Caco-2 (cell line): ENCODE data around the gene CACNA1C. TPM values are rescaled to one million over a fixed set of nuclear protein-coding genes. Genes with fewer than 3 reads are reported as not detected.
A peak's percentile ranks its signal among the peaks of the same experiment; 100 is the strongest.

Experiments used
- BruUV-seq: library from RNA; stranded (reverse); fragments of 400-500 nt; replicated peaks from 2 replicates; lab custom pipeline; 2021; lab: Mats Ljungman, UMichigan
- CTCF ChIA-PET: fragments of 300-600 bp; sonication (Branson Sonifier 250); formaldehyde crosslinking; loops from one replicate; lab custom pipeline; 2022; ENCODE audit warnings: antibody characterized with exemption; lab: Charles Lee
- POLR2A ChIA-PET: fragments of 300-600 bp; sonication (Branson Sonifier 250); formaldehyde crosslinking; loops from one replicate; lab custom pipeline; 2022; ENCODE audit warnings: antibody characterized with exemption; lab: Charles Lee
- DNase-seq, 2 experiments: peaks; one replicate each; pipeline versions ENCODE4 v3.0.0 to v3.0.0-alpha.2; 2020 to 2022
- H3K27me3 ChIP-seq: replicated peaks from 2 replicates; pipeline ENCODE4 v1.6.0; 2011; ENCODE audit warnings: low read length; ENCODE audit not compliant: control insufficient read depth, insufficient read depth
- H3K36me3 ChIP-seq: 2 replicates; pipeline ENCODE4 v1.5.1; 2011; ENCODE audit warnings: low read length; ENCODE audit not compliant: control insufficient read depth, insufficient read depth
- H3K4me1 ChIP-seq: fragments of 250-450 bp; sonication (Bioruptor Pico); 2 replicates; pipeline ENCODE4 v1.5.1; 2020; ENCODE audit warnings: mild to moderate bottlenecking
- H3K4me3 ChIP-seq: 2 replicates; pipeline ENCODE4 v1.5.1; 2011; ENCODE audit warnings: low read depth, mild to moderate bottlenecking, control low read depth, low read length
- H3K9me3 ChIP-seq: fragments of 250-450 bp; sonication (Bioruptor Pico); 2 replicates; pipeline ENCODE4 v1.5.1; 2020; ENCODE audit warnings: mild to moderate bottlenecking, moderate library complexity
- H3K27ac Mint-ChIP-seq: one replicate; pipeline ENCODE4 v1.8.0; 2022; ENCODE audit warnings: mixed read lengths; ENCODE audit not compliant: unreplicated experiment
- H3K27me3 Mint-ChIP-seq: one replicate; pipeline ENCODE4 v1.8.0; 2022; ENCODE audit warnings: mixed read lengths; ENCODE audit not compliant: insufficient read depth, unreplicated experiment
- H3K36me3 Mint-ChIP-seq: one replicate; pipeline ENCODE4 v1.8.0; 2022; ENCODE audit warnings: mild to moderate bottlenecking, mixed read lengths; ENCODE audit not compliant: insufficient read depth, unreplicated experiment
- H3K4me1 Mint-ChIP-seq: one replicate; pipeline ENCODE4 v1.8.0; 2022; ENCODE audit warnings: low read depth, mixed read lengths; ENCODE audit not compliant: unreplicated experiment
- H3K4me3 Mint-ChIP-seq: one replicate; pipeline ENCODE4 v1.8.0; 2022; ENCODE audit warnings: mild to moderate bottlenecking, moderate library complexity, mixed read lengths; ENCODE audit not compliant: unreplicated experiment
- H3K9me3 Mint-ChIP-seq: one replicate; pipeline ENCODE4 v1.8.0; 2022; ENCODE audit warnings: mixed read lengths; ENCODE audit not compliant: unreplicated experiment
- intact Hi-C: fragments of 100-400 bp; cut with micrococcal nuclease; formaldehyde crosslinking; loops from one replicate; pipeline ENCODE4 v1.10.0; 2022; ENCODE audit not compliant: unreplicated experiment
- total RNA-seq: library from RNA; stranded (reverse); gene quantifications from 2 replicates; pipeline ENCODE4 v1.2.3, GENCODE V29; 2022
- TF ChIP-seq, protein P1 (sequence below), 2 experiments: fragments of 200-600 bp in 1 of 2; IDR thresholded peaks; 1 replicate in 1 of 2; 2 replicates in 1 of 2; pipeline versions ENCODE4 v1.5.1 to v1.8.0; 2011 to 2022; ENCODE audit warnings: antibody characterized with exemption in 1 of 2, control low read depth in 1 of 2, inconsistent platforms in 1 of 2, low read depth in 1 of 2, low read length in 1 of 2, mild to moderate bottlenecking in 1 of 2, moderate library complexity in 1 of 2; ENCODE audit not compliant: insufficient read depth in 1 of 2, severe bottlenecking in 1 of 2, unreplicated experiment in 1 of 2

Gene CACNA1C
- total RNA-seq, 1 experiment from 2014 or later: not detected

DNA sequence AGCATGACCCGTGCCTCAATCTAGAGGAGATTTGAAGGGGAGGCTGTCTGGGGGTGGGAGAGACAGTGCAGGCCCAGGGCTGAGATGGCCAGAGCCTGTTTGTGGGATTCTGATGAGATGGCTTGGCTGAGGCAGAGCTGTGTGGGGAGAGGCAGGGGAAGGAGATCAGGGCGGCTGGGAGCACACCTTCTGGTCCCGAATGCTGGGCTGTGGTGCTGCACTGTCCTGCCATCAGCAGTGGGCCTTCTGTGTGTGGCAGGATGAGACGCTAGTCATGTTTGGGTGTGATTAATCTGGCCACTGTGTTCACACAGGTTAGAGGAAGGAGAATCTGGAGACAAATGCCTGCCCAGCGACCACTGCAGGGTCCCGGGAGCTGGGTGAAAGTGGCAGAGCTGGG is 300.9 kb downstream of the CACNA1C start:
- CTCF ChIA-PET: no interaction called here
- POLR2A ChIA-PET: no interaction called here
- no TSS peak for BruUV-seq
- DNase-seq: peak in 1 of 2 experiments; percentile 31
- H3K27me3 Mint-ChIP-seq: peaks cover 28% of the 10 kb centered on the region
- no peak overlapping the region for H3K27ac Mint-ChIP-seq
- H3K4me3 ChIP-seq: no peak overlapping the region
- TF ChIP-seq, protein P1, sequence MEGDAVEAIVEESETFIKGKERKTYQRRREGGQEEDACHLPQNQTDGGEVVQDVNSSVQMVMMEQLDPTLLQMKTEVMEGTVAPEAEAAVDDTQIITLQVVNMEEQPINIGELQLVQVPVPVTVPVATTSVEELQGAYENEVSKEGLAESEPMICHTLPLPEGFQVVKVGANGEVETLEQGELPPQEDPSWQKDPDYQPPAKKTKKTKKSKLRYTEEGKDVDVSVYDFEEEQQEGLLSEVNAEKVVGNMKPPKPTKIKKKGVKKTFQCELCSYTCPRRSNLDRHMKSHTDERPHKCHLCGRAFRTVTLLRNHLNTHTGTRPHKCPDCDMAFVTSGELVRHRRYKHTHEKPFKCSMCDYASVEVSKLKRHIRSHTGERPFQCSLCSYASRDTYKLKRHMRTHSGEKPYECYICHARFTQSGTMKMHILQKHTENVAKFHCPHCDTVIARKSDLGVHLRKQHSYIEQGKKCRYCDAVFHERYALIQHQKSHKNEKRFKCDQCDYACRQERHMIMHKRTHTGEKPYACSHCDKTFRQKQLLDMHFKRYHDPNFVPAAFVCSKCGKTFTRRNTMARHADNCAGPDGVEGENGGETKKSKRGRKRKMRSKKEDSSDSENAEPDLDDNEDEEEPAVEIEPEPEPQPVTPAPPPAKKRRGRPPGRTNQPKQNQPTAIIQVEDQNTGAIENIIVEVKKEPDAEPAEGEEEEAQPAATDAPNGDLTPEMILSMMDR (IDR thresholded peaks at IDR 0.05; ENCODE audit: insufficient read depth in 1 of 2, low read depth in 1 of 2, low read length in 1 of 2, severe bottlenecking in 1 of 2, unreplicated experiment in 1 of 2): no peak
- H3K4me3 Mint-ChIP-seq: no peak overlapping the region
- H3K9me3 Mint-ChIP-seq: no peaks in the 10 kb centered on the region
- H3K4me1 Mint-ChIP-seq: no peaks in the 10 kb centered on the region
- no peaks in the 10 kb centered on the region for H3K36me3 Mint-ChIP-seq
- intact Hi-C loops: no loop called here
- H3K9me3 ChIP-seq: no peaks in the 10 kb centered on the region
- no peaks in the 10 kb centered on the region for H3K4me1 ChIP-seq
- peaks cover 4% of the 10 kb centered on the region for H3K27me3 ChIP-seq
- no peaks in the 10 kb centered on the region for H3K36me3 ChIP-seq

- no peaks in the 10 kb centered on the region for H3K9me3 ChIP-seq
- H3K4me1 Mint-ChIP-seq: no peaks in the 10 kb centered on the region
- H3K4me3 Mint-ChIP-seq: no peak overlapping the region
- H3K9me3 Mint-ChIP-seq: no peaks in the 10 kb centered on the region
- POLR2A ChIA-PET: no interaction called here
- TF ChIP-seq, protein P1 (IDR thresholded peaks at IDR 0.05; ENCODE audit: insufficient read depth in 1 of 2, low read depth in 1 of 2, low read length in 1 of 2, severe bottlenecking in 1 of 2, unreplicated experiment in 1 of 2): no peak
- no peaks in the 10 kb centered on the region for H3K36me3 ChIP-seq
- H3K4me1 ChIP-seq: no peaks in the 10 kb centered on the region
- intact Hi-C loops: no loop called here
- H3K27ac Mint-ChIP-seq: no peak overlapping the region
- BruUV-seq: no TSS peak
- no peak overlapping the region for H3K4me3 ChIP-seq
- H3K27me3 Mint-ChIP-seq: peaks cover 30% of the 10 kb centered on the region
- peaks cover 4% of the 10 kb centered on the region for H3K27me3 ChIP-seq
- CTCF ChIA-PET: interaction anchor here (0.7 to 1.1 kb wide), 2 partner anchors 25 to 68 kb away, joined by 3 read pairs; no protein-coding TSS in a partner anchor
- no peaks in the 10 kb centered on the region for H3K36me3 Mint-ChIP-seq
- peak in 1 of 2 experiments; percentile 31 for DNase-seq
Measured at GRCh38 chr12:2354151-2354991, 301.6 kb downstream of the CACNA1C start.

- no peaks in the 10 kb centered on the region for H3K36me3 ChIP-seq
- POLR2A ChIA-PET: no interaction called here
- Mint-ChIP-seq H3K4me3 (no peak overlapping the region), H3K27me3 (peaks cover 30% of the 10 kb centered on the region), H3K9me3 (no peaks in the 10 kb centered on the region), H3K27ac (no peak overlapping the region), H3K36me3 (no peaks in the 10 kb centered on the region), H3K4me1 (no peaks in the 10 kb centered on the region)
- H3K9me3 ChIP-seq: no peaks in the 10 kb centered on the region
- no peak for DNase-seq
- no peak overlapping the region for H3K4me3 ChIP-seq
- TF ChIP-seq, protein P1 (IDR thresholded peaks at IDR 0.05; ENCODE audit: insufficient read depth in 1 of 2, low read depth in 1 of 2, low read length in 1 of 2, severe bottlenecking in 1 of 2, unreplicated experiment in 1 of 2): no peak
- peaks cover 3% of the 10 kb centered on the region for H3K27me3 ChIP-seq
- intact Hi-C loops: no loop called here
- no TSS peak for BruUV-seq
- CTCF ChIA-PET: interaction anchor here (0.7 to 1.1 kb wide), 2 partner anchors 24 to 69 kb away, joined by 3 read pairs; no protein-coding TSS in a partner anchor
- H3K4me1 ChIP-seq: no peaks in the 10 kb centered on the region
Measured at GRCh38 chr12:2355198-2355597, 302.4 kb downstream of the CACNA1C start.
